Colonic mucosa (tissue), 4 donors: ENCODE data around the gene TMEM94. TPM values are rescaled to one million over a fixed set of nuclear protein-coding genes. Genes with fewer than 3 reads are reported as not detected.

Experiments
- DNase-seq: peaks from one replicate; pipeline ENCODE4 v3.0.0-alpha.2; 2020
- H3K27ac ChIP-seq: fragments of 200-600 bp; one replicate; pipeline ENCODE4 v1.8.0; 2021
- H3K27me3 ChIP-seq: fragments of 200-600 bp; one replicate; pipeline ENCODE4 v1.8.0; 2021
- H3K36me3 ChIP-seq: fragments of 200-600 bp; one replicate; pipeline ENCODE4 v1.8.0; 2021
- H3K4me1 ChIP-seq: fragments of 200-600 bp; one replicate; pipeline ENCODE4 v1.8.0; 2021; ENCODE audit warnings: mild to moderate bottlenecking
- H3K4me3 ChIP-seq: fragments of 200-600 bp; one replicate; pipeline ENCODE4 v1.8.0; 2021
- H3K9ac ChIP-seq, 2 donors: one replicate each; pipeline ENCODE4 v1.7.0; 2013; ENCODE audit warnings: control low read depth in 2 of 2, low read depth in 2 of 2, low read length in 2 of 2
- H3K9me3 ChIP-seq: fragments of 200-600 bp; one replicate; pipeline ENCODE4 v1.8.0; 2021
- intact Hi-C: fragments of 100-400 bp; cut with DNase I; formaldehyde crosslinking; loops from one replicate; pipeline ENCODE4 v1.14.1; 2022
- total RNA-seq, 2 donors: library from RNA; stranded (reverse); fragmentation: NEBNext Ultra II Directional in 1 of 2; extraction: Animal tissue kit (Norgen Biotek cat#: 25700) in 1 of 2; gene quantifications; one replicate each; pipeline ENCODE4 v1.2.1, GENCODE V29; 2021
- TF ChIP-seq, protein P1 (sequence below): fragments of 200-600 bp; IDR thresholded peaks from one replicate; pipeline ENCODE4 v1.8.0; 2022; ENCODE audit warnings: antibody characterized with exemption, mild to moderate bottlenecking
- donor health status: healthy.
- donor health status: DM: no; HTN: no; CAD: no.
- donor health status: DM: no; HTN: no; CAD: no.

The TMEM94 gene
- total RNA-seq, 2 donors from 2014 or later = 88.3 to 95.7 TPM

DNA sequence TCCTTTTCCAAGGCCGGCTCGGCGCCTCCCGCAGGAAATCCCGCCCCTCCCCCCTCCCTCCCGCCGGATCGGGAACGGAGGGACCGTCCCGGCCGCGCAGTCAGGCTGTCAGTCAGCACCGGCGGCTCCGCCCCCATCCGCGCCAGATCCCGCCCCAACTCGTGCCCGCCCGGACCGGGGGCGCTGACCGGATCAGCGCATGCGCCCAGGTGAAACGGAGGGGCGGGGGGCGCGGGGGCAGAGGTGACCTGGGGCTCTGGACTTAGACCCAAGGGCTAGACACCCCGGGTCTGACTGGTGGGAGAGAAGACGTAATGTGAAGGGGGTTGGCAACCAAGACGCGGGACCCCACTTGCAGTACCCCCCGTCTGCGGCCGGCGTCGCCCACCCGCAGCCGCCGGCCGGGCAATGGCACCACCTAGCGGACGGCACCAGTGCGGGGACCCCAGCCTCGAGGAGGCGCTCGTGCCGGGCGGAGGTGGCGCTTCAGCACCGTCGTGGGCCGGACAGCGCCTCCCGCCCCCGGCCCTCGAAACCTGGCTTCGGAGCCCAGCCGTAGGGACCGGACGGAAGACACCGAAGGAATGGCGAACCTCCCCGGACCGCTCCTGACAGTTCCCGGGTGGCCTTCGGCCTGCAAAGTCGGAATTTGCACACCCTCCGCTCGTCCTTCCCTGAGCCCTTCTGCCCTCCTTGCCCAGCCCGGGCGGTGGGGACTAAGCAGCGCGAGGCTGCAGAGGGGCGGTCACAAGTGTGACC is 59.2 kb downstream of the TMEM94 start, which contains the start of gene CASKIN2:
CASKIN2 (minus strand) TSS at position 42 of the 759 bp plus-strand sequence. CDS start 1,733 bp downstream, outside the sequence.
- Histone ChIP-seq H3K4me3 (peak within 1 kb of the TSS; percentile 94), H3K9ac (peak within 1 kb of the TSS; percentile 80 to 90), H3K4me1 (peaks cover 23% of the 10 kb centered on the region), H3K36me3 (no peaks in the 10 kb centered on the region), H3K9me3 (no peaks in the 10 kb centered on the region), H3K27ac (peak within 1 kb of the TSS; percentile 70), H3K27me3 (no peaks in the 10 kb centered on the region)
- TF ChIP-seq, protein P1, sequence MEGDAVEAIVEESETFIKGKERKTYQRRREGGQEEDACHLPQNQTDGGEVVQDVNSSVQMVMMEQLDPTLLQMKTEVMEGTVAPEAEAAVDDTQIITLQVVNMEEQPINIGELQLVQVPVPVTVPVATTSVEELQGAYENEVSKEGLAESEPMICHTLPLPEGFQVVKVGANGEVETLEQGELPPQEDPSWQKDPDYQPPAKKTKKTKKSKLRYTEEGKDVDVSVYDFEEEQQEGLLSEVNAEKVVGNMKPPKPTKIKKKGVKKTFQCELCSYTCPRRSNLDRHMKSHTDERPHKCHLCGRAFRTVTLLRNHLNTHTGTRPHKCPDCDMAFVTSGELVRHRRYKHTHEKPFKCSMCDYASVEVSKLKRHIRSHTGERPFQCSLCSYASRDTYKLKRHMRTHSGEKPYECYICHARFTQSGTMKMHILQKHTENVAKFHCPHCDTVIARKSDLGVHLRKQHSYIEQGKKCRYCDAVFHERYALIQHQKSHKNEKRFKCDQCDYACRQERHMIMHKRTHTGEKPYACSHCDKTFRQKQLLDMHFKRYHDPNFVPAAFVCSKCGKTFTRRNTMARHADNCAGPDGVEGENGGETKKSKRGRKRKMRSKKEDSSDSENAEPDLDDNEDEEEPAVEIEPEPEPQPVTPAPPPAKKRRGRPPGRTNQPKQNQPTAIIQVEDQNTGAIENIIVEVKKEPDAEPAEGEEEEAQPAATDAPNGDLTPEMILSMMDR = peak; percentile 90
- intact Hi-C loops = no loop called here
- DNase-seq = peak; percentile 97

- peaks cover 23% of the 10 kb centered on the region for H3K4me1 ChIP-seq
- peak within 1 kb of the TSS; percentile 94 for H3K4me3 ChIP-seq
- intact Hi-C loops = no loop called here
- no peaks in the 10 kb centered on the region for H3K36me3 ChIP-seq
- H3K27ac ChIP-seq = peak within 1 kb of the TSS; percentile 78
- peak within 1 kb of the TSS; percentile 87 to 90 for H3K9ac ChIP-seq
- H3K27me3 ChIP-seq = no peaks in the 10 kb centered on the region
- TF ChIP-seq, protein P1 = no peak
- H3K9me3 ChIP-seq = no peaks in the 10 kb centered on the region
- peak; percentile 96 for DNase-seq
Observed at GRCh38 chr17:75516255-75516618, 59.8 kb downstream of the TMEM94 start, which contains the start of gene TSEN54. Gene TSEN54, plus strand, starts transcription at chr17:75516528. Its CDS starts 33 bp downstream, at chr17:75516561.

- H3K36me3 ChIP-seq = no peaks in the 10 kb centered on the region
- peak overlapping the region; percentile 78 for H3K27ac ChIP-seq
- DNase-seq = no peak
- TF ChIP-seq, protein P1 = no peak
- H3K9ac ChIP-seq = peak overlapping the region; percentile 70 to 87
- no peaks in the 10 kb centered on the region for H3K27me3 ChIP-seq
- H3K9me3 ChIP-seq = no peaks in the 10 kb centered on the region
- peak overlapping the region; percentile 94 for H3K4me3 ChIP-seq
- intact Hi-C loops = no loop called here
- H3K4me1 ChIP-seq = peaks cover 21% of the 10 kb centered on the region
Observed at GRCh38 chr17:75516619-75517296, 60.3 kb downstream of the TMEM94 start.

DNA sequence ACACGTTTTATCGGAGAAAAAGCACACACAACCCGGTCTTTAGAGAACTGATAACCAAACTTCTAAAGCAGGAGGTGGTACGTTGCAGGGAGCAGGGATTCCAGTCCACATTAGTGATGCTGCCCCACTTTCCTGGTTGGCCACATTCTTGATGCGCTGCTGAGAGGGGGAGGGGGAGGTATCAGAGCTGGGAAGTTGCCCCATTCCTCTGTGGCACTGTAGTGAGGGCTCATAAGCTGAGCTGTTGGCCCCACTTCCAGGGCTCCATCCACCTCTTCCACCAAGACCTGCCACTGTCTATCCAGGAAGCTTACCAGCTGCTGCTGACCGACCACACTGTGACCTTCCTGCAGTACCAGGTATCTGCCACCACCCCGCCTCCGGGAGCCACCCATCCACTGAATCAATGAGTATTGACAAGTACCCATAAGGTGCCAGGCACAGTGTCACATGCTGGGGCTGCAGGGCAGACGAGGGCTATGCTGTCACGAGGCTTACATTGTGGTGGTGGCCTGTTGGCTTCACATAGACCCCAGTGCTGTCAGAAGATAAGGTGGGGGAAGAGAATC is 60.9 kb downstream of the TMEM94 start:
- Histone ChIP-seq H3K27ac (peak overlapping the region; percentile 78), H3K9ac (peak overlapping the region; percentile 70 to 87), H3K9me3 (no peaks in the 10 kb centered on the region), H3K36me3 (no peaks in the 10 kb centered on the region), H3K4me1 (peaks cover 15% of the 10 kb centered on the region), H3K4me3 (peak overlapping the region; percentile 94), H3K27me3 (no peaks in the 10 kb centered on the region)
- peak; percentile 61 for DNase-seq
- intact Hi-C loops = no loop called here
- TF ChIP-seq, protein P1 = no peak

GRCh38 chr17:75518201-75518600 is 61.8 kb downstream of the TMEM94 start:
- peaks cover 11% of the 10 kb centered on the region for H3K4me1 ChIP-seq
- no peaks in the 10 kb centered on the region for H3K9me3 ChIP-seq
- no peak overlapping the region for H3K27ac ChIP-seq
- no peaks in the 10 kb centered on the region for H3K36me3 ChIP-seq
- no peaks in the 10 kb centered on the region for H3K27me3 ChIP-seq
- intact Hi-C loops = no loop called here
- no peak for DNase-seq
- H3K4me3 ChIP-seq = no peak overlapping the region
- TF ChIP-seq, protein P1 = no peak
- peak overlapping the region in 1 of 2 donors; percentile 4 for H3K9ac ChIP-seq
